PC-3 (cell line): ENCODE data around the gene TFIP11.

Experiments
- EZH2 ChIP-seq: fragments of 300-600 bp; sonication (generic); IDR thresholded peaks from one replicate; pipeline ENCODE4 v1.6.1; 2017; ENCODE audit warnings: antibody characterized with exemption, mild to moderate bottlenecking, low read length; ENCODE audit not compliant: unreplicated experiment
- EZH2phosphoT487 ChIP-seq: fragments of 300-600 bp; sonication (generic); IDR thresholded peaks from 2 replicates; pipeline ENCODE4 v1.6.1; 2018; ENCODE audit warnings: mild to moderate bottlenecking, antibody characterized with exemption, low read length, borderline replicate concordance
- TF ChIP-seq, protein P1 (sequence below): fragments of 300-600 bp; sonication (generic); conservative IDR thresholded peaks from 2 replicates; pipeline ENCODE4 v1.5.1; 2017; ENCODE audit warnings: antibody characterized with exemption, low read depth, mild to moderate bottlenecking, low read length

DNA sequence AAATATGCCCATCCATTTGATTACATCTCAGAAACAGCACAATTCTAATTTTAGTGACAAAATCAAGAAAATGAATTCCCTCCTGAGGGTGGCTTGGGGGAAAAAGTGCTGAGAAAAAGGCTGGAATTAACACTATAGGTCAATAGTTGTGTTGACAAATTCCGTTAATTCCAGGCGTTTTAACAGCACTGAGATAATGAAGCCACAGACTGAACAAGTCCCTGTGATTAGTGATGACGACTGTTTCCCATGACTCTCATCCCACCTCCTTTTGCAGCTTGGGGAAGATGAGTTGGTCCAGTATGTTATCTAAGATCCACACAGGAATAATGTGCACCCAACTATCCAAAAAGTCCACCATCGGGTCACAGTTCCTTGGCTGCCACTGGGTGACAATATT, 15.8 kb downstream of the TFIP11 start:
- TF ChIP-seq, protein P1, sequence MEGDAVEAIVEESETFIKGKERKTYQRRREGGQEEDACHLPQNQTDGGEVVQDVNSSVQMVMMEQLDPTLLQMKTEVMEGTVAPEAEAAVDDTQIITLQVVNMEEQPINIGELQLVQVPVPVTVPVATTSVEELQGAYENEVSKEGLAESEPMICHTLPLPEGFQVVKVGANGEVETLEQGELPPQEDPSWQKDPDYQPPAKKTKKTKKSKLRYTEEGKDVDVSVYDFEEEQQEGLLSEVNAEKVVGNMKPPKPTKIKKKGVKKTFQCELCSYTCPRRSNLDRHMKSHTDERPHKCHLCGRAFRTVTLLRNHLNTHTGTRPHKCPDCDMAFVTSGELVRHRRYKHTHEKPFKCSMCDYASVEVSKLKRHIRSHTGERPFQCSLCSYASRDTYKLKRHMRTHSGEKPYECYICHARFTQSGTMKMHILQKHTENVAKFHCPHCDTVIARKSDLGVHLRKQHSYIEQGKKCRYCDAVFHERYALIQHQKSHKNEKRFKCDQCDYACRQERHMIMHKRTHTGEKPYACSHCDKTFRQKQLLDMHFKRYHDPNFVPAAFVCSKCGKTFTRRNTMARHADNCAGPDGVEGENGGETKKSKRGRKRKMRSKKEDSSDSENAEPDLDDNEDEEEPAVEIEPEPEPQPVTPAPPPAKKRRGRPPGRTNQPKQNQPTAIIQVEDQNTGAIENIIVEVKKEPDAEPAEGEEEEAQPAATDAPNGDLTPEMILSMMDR = no peak
- TF ChIP-seq EZH2phosphoT487 = no peak
- no peak for TF ChIP-seq EZH2
